ENCODE measurements around the gene PYGO2. TPM values are rescaled to one million over a fixed set of nuclear protein-coding genes. Genes with fewer than 3 reads are reported as not detected.

Gene PYGO2
- total and polyA plus RNA-seq, 2 donors from 2014 or later: 26.9 to 32.8 TPM

GRCh38 chr1:154999571-155000410, 38.2 kb upstream of the PYGO2 start:
- intact Hi-C loops (cut with DNase I): no loop called here
- TF ChIP-seq CTCF (IDR thresholded peaks at IDR 0.05; ENCODE audit: borderline replicate concordance, extremely low read depth, insufficient read depth): no peak
- FAIRE-seq: no peak

DNA sequence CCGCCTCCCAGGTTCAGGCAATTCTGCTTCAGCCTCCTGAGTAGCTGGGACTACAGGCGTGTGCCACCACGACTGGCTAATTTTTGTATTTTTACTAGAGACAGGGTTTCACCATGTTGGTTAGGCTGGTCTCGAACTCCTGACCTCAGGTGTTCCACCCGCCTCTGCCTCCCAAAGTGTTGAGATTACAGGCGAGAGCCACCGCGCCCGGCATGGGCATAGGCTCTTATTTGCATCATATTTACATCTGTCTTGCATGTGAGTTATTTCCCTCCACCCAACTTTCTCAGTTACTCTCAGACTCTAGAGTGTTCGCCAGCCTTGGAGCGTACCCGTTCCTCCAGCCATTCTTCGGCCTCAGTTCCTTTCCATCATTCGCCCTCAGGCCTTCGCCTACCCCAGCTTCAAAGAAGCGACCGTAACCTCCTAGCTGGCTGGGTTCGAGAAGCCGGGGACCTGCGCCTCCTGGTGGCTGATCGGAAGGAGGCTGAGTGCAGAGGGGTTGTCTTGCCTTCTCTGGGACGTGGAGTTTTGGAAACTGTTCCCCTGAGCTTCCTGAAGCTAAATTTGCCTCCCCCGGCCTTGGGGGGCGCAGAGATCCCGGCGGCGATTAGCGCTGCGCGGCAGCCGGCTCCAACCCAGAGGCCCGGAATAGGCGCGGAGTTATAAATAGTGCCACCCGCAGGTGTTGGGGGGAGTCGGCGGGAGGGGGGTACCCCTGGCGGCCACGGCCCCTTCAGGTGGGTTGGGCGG, 37.4 kb upstream of the PYGO2 start:
- Histone ChIP-seq H3K4me1 (ENCODE audit: control insufficient read depth in 2 of 3, insufficient read depth in 2 of 3, low read depth in 1 of 3, low read length in 3 of 3) (peaks cover 0 to 10% (median 5%) of the 10 kb centered on the region in 3 donors), H3K9ac (ENCODE audit: low read length in 3 of 3) (peak overlapping the region in 1 of 3 donors; percentile 55), H3K9me3 (ENCODE audit: control insufficient read depth in 2 of 3, insufficient read depth in 1 of 3, low read length in 3 of 3) (no peaks in the 10 kb centered on the region), H3K4me3 (ENCODE audit: low read length in 3 of 3) (peak overlapping the region in 2 of 3 donors; percentile 33 to 41), H3K36me3 (ENCODE audit: control insufficient read depth in 2 of 3, insufficient read depth in 3 of 3, low read length in 3 of 3) (no peaks in the 10 kb centered on the region), H3K27ac (ENCODE audit: low read depth in 2 of 2, low read length in 2 of 2) (peak overlapping the region; percentile 84 to 87), H3K27me3 (ENCODE audit: control insufficient read depth, insufficient read depth, low read length) (no peaks in the 10 kb centered on the region)
- intact Hi-C loops (cut with DNase I): no loop called here
- FAIRE-seq (no peak), DNase-seq (peak; percentile 81 to 90 (median 84))
- TF ChIP-seq CTCF (IDR thresholded peaks at IDR 0.05; ENCODE audit: borderline replicate concordance, extremely low read depth, insufficient read depth): peak; percentile 75

More at GRCh38 chr1:154999571-155000410, 38.2 kb upstream of the PYGO2 start:
- H3K27ac ChIP-seq (ENCODE audit: low read depth in 2 of 2, low read length in 2 of 2): peak overlapping the region; percentile 84 to 87
- no peaks in the 10 kb centered on the region for H3K9me3 ChIP-seq (ENCODE audit: control insufficient read depth in 2 of 3, insufficient read depth in 1 of 3, low read length in 3 of 3)
- no peaks in the 10 kb centered on the region for H3K36me3 ChIP-seq (ENCODE audit: control insufficient read depth in 2 of 3, insufficient read depth in 3 of 3, low read length in 3 of 3)
- peak; percentile 53 to 85 (median 79) for DNase-seq
- peak overlapping the region; percentile 47 to 73 (median 60) for H3K9ac ChIP-seq (ENCODE audit: low read length in 3 of 3)
- H3K27me3 ChIP-seq (ENCODE audit: control insufficient read depth, insufficient read depth, low read length): no peaks in the 10 kb centered on the region
- peak overlapping the region; percentile 56 to 76 (median 66) for H3K4me3 ChIP-seq (ENCODE audit: low read length in 3 of 3)
- H3K4me1 ChIP-seq (ENCODE audit: control insufficient read depth in 2 of 3, insufficient read depth in 2 of 3, low read depth in 1 of 3, low read length in 3 of 3): peaks cover 2 to 18% (median 10%) of the 10 kb centered on the region in 3 donors

DNA sequence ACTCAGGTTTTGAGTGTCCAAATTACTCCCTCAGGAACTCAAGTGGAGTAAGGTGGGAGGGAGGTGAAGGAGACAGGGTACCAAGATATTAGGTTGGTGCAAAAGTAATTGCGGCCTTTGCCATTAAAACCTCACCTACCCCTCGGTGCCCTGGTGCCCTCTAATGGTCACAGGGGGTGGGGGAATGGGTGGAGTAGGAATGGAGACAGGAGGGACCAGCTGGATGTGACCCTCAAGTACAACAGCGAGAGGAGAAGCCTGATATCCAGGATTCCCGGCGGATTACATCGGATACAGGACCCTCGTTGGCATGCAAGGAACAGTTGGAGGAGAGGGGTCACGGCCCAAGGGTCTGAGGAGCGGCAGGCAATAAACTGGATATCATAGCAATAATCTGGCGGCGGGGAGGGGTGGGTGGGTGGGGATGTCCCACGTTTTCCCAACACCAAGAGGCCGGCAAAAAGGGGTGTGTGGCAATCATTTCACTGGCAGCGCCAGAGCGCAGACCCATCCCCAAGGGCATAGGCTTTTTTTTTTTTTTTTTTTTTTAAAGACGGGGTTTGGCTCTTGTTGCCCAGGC, 36.7 kb upstream of the PYGO2 start:
- no peak overlapping the region for H3K27ac ChIP-seq (ENCODE audit: low read depth in 2 of 2, low read length in 2 of 2)
- no peaks in the 10 kb centered on the region for H3K27me3 ChIP-seq (ENCODE audit: control insufficient read depth, insufficient read depth, low read length)
- H3K4me3 ChIP-seq (ENCODE audit: low read length in 3 of 3): no peak overlapping the region
- no peak overlapping the region for H3K9ac ChIP-seq (ENCODE audit: low read length in 3 of 3)
- FAIRE-seq (no peak), DNase-seq (peak in 1 of 5 donors; percentile 43)
- H3K36me3 ChIP-seq (ENCODE audit: control insufficient read depth in 2 of 3, insufficient read depth in 3 of 3, low read length in 3 of 3): no peaks in the 10 kb centered on the region
- H3K9me3 ChIP-seq (ENCODE audit: control insufficient read depth in 2 of 3, insufficient read depth in 1 of 3, low read length in 3 of 3): no peaks in the 10 kb centered on the region
- TF ChIP-seq CTCF (IDR thresholded peaks at IDR 0.05; ENCODE audit: borderline replicate concordance, extremely low read depth, insufficient read depth): no peak
- H3K4me1 ChIP-seq (ENCODE audit: control insufficient read depth in 2 of 3, insufficient read depth in 2 of 3, low read depth in 1 of 3, low read length in 3 of 3): peaks cover 0 to 10% (median 5%) of the 10 kb centered on the region in 3 donors
- intact Hi-C loops (cut with DNase I): no loop called here

Data from kidney (tissue), 14 donors.